ENCODE results near the gene KIR2DL3. TPM values are rescaled to one million over a fixed set of nuclear protein-coding genes. Genes with fewer than 3 reads are reported as not detected.

KIR2DL3 gene
- not detected in 5 replicates for total RNA-seq (2022; extraction: Qiagen RNA extraction)

GRCh38 chr19:54738306-54738705 lies at the start of gene KIR2DL3:
TSS of gene KIR2DL3 (plus strand) at chr19:54738513. CDS start at chr19:54738546, 33 bp downstream.

GRCh38 chr19:54724142-54724541 lies 14.2 kb upstream of the KIR2DL3 start, which contains the start of gene KIR3DL3:
TSS of gene KIR3DL3 (plus strand) at chr19:54724442. CDS start at chr19:54724497, 55 bp downstream.

GRCh38 chr19:54769646-54770045 lies 31.3 kb downstream of the KIR2DL3 start, which contains the start of gene KIR2DL1:
TSS of gene KIR2DL1 (plus strand) at chr19:54769793. CDS start at chr19:54769851, 58 bp downstream.

Other genes starting within 250 kb of the KIR2DL3 start
- not detected in 5 replicates for gene LAIR2, start 235.7 kb upstream of the KIR2DL3 start, total RNA-seq (2022; extraction: Qiagen RNA extraction)
- not detected in 5 replicates for gene LILRA2, start 164.7 kb upstream of the KIR2DL3 start, total RNA-seq (2022; extraction: Qiagen RNA extraction)
- gene LILRA1, start 144.9 kb upstream of the KIR2DL3 start, total RNA-seq (2022; extraction: Qiagen RNA extraction) = not detected in 5 replicates
- gene LILRB1, start 108.0 kb upstream of the KIR2DL3 start, total RNA-seq (2022; extraction: Qiagen RNA extraction) = 0.02 to 0.03 TPM in 2 of 5 replicates, not detected in the others
- not detected in 5 replicates for gene LILRB4, start 75.5 kb upstream of the KIR2DL3 start, total RNA-seq (2022; extraction: Qiagen RNA extraction)
- not detected in 5 replicates for gene KIR3DL3, start 14.1 kb upstream of the KIR2DL3 start, total RNA-seq (2022; extraction: Qiagen RNA extraction)
- not detected in 5 replicates for gene KIR2DL1, start 31.3 kb downstream of the KIR2DL3 start, total RNA-seq (2022; extraction: Qiagen RNA extraction)
- not detected in 5 replicates for gene KIR2DL4, start 65.1 kb downstream of the KIR2DL3 start, total RNA-seq (2022; extraction: Qiagen RNA extraction)
- gene KIR3DL1, start 78.0 kb downstream of the KIR2DL3 start, total RNA-seq (2022; extraction: Qiagen RNA extraction) = not detected in 5 replicates
- not detected in 5 replicates for gene KIR2DS4, start 94.2 kb downstream of the KIR2DL3 start, total RNA-seq (2022; extraction: Qiagen RNA extraction)
- not detected in 5 replicates for gene KIR3DL2, start 111.9 kb downstream of the KIR2DL3 start, total RNA-seq (2022; extraction: Qiagen RNA extraction)
- not detected in 5 replicates for gene FCAR, start 135.7 kb downstream of the KIR2DL3 start, total RNA-seq (2022; extraction: Qiagen RNA extraction)
- not detected in 5 replicates for gene NCR1, start 167.6 kb downstream of the KIR2DL3 start, total RNA-seq (2022; extraction: Qiagen RNA extraction)
- gene NLRP7, start 209.0 kb downstream of the KIR2DL3 start, total RNA-seq (2022; extraction: Qiagen RNA extraction) = 0.01 to 0.13 TPM (median 0.02 TPM) in 3 of 5 replicates, not detected in the others
- 24.7 to 26.9 TPM (median 25.3 TPM) in 5 replicates for gene NLRP2, start 227.9 kb downstream of the KIR2DL3 start, total RNA-seq (2022; extraction: Qiagen RNA extraction)

All from A549 treated with AZD2906 at 1 μM for 4 hours (cell line).